CD4-positive, alpha-beta memory T cell (primary cell): ENCODE results near the gene RPRML. TPM values are rescaled to one million over a fixed set of nuclear protein-coding genes. Genes with fewer than 3 reads are reported as not detected.

Experiments
- CTCF ChIA-PET: fragments of 350-600 bp; sonication (Branson Sonifier 250); formaldehyde crosslinking; loops from one replicate; lab custom pipeline; 2021; ENCODE audit warnings: inconsistent platforms; ENCODE audit not compliant: partially characterized antibody; lab: Charles Lee
- POLR2A ChIA-PET: fragments of 350-600 bp; sonication (Branson Sonifier 250); formaldehyde crosslinking; loops from one replicate; lab custom pipeline; 2021; ENCODE audit not compliant: partially characterized antibody; lab: Charles Lee
- DNase-seq, 5 donors: peaks; one replicate each; pipeline versions ENCODE4 v3.0.0 to v3.0.0-alpha.2; 2020 to 2022; ENCODE audit warnings: mixed read lengths in 1 of 5
- H3K27ac ChIP-seq: one replicate; pipeline ENCODE4 v1.7.0; 2013; ENCODE audit warnings: low read depth, low read length
- H3K27me3 ChIP-seq: 2 replicates; pipeline ENCODE4 v1.7.0; 2013; ENCODE audit warnings: mild to moderate bottlenecking, low read length, moderate library complexity; ENCODE audit not compliant: insufficient read depth
- H3K36me3 ChIP-seq: 2 replicates; pipeline ENCODE4 v1.7.0; 2013; ENCODE audit warnings: mild to moderate bottlenecking, low read length, moderate library complexity; ENCODE audit not compliant: insufficient read depth
- H3K4me1 ChIP-seq: 2 replicates; pipeline ENCODE4 v1.7.0; 2013; ENCODE audit warnings: mild to moderate bottlenecking, low read length, moderate library complexity; ENCODE audit not compliant: insufficient read depth
- H3K4me3 ChIP-seq, 2 donors: one replicate each; pipeline ENCODE4 v1.7.0; 2013; ENCODE audit warnings: low read length in 2 of 2, mild to moderate bottlenecking in 1 of 2
- H3K9me3 ChIP-seq, 2 donors: one replicate each; pipeline ENCODE4 v1.7.0; 2013; ENCODE audit warnings: low read length in 2 of 2, control low read depth in 1 of 2; ENCODE audit not compliant: control insufficient read depth in 1 of 2
- H3K27ac Mint-ChIP-seq, 7 donors: one replicate each; pipeline ENCODE4 v1.8.0; 2020 to 2021; ENCODE audit warnings: mixed read lengths in 7 of 7, mild to moderate bottlenecking in 6 of 7, inconsistent platforms in 3 of 7, moderate library complexity in 3 of 7
- H3K27me3 Mint-ChIP-seq, 2 donors: one replicate each; pipeline ENCODE4 v1.8.0; 2020 to 2021; ENCODE audit warnings: mixed read lengths in 2 of 2
- H3K36me3 Mint-ChIP-seq, 2 donors: one replicate each; pipeline ENCODE4 v1.8.0; 2020 to 2021; ENCODE audit warnings: mixed read lengths in 2 of 2, inconsistent platforms in 1 of 2, mild to moderate bottlenecking in 1 of 2
- H3K4me1 Mint-ChIP-seq, 4 donors: one replicate each; pipeline ENCODE4 v1.8.0; 2020 to 2021; ENCODE audit warnings: mixed read lengths in 4 of 4, mild to moderate bottlenecking in 1 of 4
- H3K4me3 Mint-ChIP-seq, 8 donors: one replicate each; pipeline ENCODE4 v1.8.0; 2020 to 2021; ENCODE audit warnings: mixed read lengths in 8 of 8, mild to moderate bottlenecking in 7 of 8, moderate library complexity in 6 of 8, inconsistent platforms in 3 of 8
- H3K9me3 Mint-ChIP-seq, 8 donors: one replicate each; pipeline ENCODE4 v1.8.0; 2020 to 2021; ENCODE audit warnings: mixed read lengths in 8 of 8, mild to moderate bottlenecking in 5 of 8, inconsistent platforms in 3 of 8, moderate library complexity in 1 of 8
- intact Hi-C: fragments of 100-400 bp; cut with micrococcal nuclease; formaldehyde crosslinking; loops from one replicate; pipeline ENCODE4 v1.15.1; 2023
- polyA plus RNA-seq, 2 donors: library from polyadenylated mRNA; unstranded; fragments of 300-500 nt; fragmentation: Illumina TruSeq; gene quantifications; one replicate each; pipeline ENCODE4 v1.2.3, GENCODE V29; 2021
- total RNA-seq, 2 experiments: library from RNA; stranded (reverse); gene quantifications; one replicate each; pipeline ENCODE4 v1.2.3, GENCODE V29; 2021

The RPRML gene
- total and polyA plus RNA-seq, 4 experiments from 2014 or later, result not detected

DNA sequence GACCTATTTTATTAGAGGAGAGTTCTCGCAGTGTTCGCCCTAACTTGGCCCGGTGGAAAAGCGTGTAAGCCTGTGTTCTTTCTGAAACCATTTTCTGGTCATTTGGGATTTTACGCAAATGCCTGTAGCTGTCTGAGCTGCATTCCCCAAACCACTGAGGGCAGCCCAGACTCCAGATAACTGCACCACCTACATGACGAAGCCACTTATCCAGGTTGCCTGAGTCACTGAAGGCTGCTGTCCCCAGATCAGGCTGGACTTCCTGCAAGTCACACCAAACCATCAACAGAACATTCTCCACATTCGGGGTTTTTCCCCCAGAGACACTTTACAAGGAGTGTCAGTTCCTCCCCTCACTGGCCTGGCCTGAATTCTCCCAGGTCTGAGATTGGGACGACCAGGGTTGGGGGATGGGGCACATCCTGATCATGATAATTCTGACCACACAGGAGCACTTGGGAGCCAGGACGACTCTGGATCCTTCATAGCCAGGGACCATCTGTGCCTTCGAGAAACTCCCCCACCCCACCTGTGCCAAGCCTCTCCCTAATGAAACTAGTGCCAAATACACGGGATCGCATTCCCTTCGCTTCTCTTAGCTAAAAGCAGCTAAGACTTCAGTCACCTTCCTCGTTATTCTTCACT is 2.3 kb downstream of the RPRML start:
- Mint-ChIP-seq H3K27me3 (peaks cover 33 to 37% of the 10 kb centered on the region in 2 donors), H3K9me3 (peaks cover 0 to 1% (median 0%) of the 10 kb centered on the region in 8 donors), H3K4me3 (peak overlapping the region in 1 of 8 donors; percentile 39), H3K4me1 (peaks cover 6 to 12% (median 7%) of the 10 kb centered on the region in 4 donors), H3K27ac (no peak overlapping the region), H3K36me3 (peaks cover 4 to 21% of the 10 kb centered on the region in 2 donors)
- Histone ChIP-seq H3K9me3 (no peaks in the 10 kb centered on the region), H3K4me3 (no peak overlapping the region), H3K36me3 (no peaks in the 10 kb centered on the region), H3K27me3 (peaks cover 21% of the 10 kb centered on the region), H3K4me1 (peaks cover 12% of the 10 kb centered on the region), H3K27ac (no peak overlapping the region)
- intact Hi-C loops, result no loop called here
- CTCF ChIA-PET, result interaction anchor here (1.5 kb wide), 1 partner anchor 35 kb away, joined by 4 read pairs; no protein-coding TSS in a partner anchor
- POLR2A ChIA-PET, result no interaction called here
- DNase-seq, result no peak

DNA sequence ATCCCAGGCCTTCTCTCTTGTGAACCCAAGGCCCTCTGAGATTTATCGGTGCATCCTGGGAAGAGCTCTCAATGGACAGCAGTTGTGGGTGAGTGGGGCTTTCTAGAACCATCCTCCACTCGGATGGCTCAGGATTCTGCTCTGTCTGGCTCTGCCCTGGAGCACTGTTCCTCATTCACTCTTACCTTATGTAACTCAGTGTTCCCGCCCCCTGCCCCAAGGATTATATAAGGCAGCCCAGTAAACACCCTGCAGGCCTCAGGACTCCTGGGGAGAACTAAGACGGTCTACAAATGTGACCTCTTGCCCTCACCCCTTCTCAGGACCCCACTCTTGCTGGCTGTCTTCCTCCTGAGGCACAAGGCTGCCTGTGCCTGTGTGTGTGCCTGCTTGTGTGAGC is 3.8 kb downstream of the RPRML start:
- H3K9me3 Mint-ChIP-seq, result peaks cover 0 to 1% (median 0%) of the 10 kb centered on the region in 8 donors
- ChIA-PET POLR2A (interaction anchor here (0.6 kb wide), 1 partner anchor 43 kb away, joined by 3 read pairs; no protein-coding TSS in a partner anchor), CTCF (no interaction called here)
- H3K4me3 ChIP-seq, result no peak overlapping the region
- peaks cover 27 to 29% of the 10 kb centered on the region in 2 donors for H3K27me3 Mint-ChIP-seq
- peaks cover 6 to 10% (median 7%) of the 10 kb centered on the region in 4 donors for H3K4me1 Mint-ChIP-seq
- peaks cover 21% of the 10 kb centered on the region for H3K27me3 ChIP-seq
- DNase-seq, result no peak
- no peaks in the 10 kb centered on the region for H3K9me3 ChIP-seq
- intact Hi-C loops, result no loop called here
- peaks cover 7 to 27% of the 10 kb centered on the region in 2 donors for H3K36me3 Mint-ChIP-seq
- H3K27ac ChIP-seq, result no peak overlapping the region
- peak overlapping the region in 1 of 8 donors; percentile 8 for H3K4me3 Mint-ChIP-seq
- peaks cover 12% of the 10 kb centered on the region for H3K4me1 ChIP-seq
- no peak overlapping the region for H3K27ac Mint-ChIP-seq
- H3K36me3 ChIP-seq, result no peaks in the 10 kb centered on the region

DNA sequence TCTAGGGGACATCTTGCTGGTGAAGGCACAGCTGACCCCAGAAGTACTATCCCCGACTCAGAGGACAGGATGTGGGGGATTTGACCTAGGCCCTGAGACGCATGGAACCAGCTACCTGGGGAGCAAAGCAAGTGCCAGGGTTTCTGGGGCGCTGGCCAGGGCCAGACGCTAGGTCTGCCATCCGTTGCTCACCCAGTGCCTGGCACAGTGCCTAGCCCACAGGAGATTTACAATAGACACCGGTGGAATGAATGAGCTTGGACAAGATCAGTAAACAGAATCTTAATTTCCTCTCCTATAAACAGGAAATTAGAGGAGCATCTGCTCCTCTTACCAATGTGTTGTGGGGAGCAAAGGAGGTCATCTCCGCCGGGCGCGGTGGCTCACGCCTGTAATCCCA is 5.0 kb downstream of the RPRML start:
- H3K36me3 Mint-ChIP-seq, result peaks cover 9 to 32% of the 10 kb centered on the region in 2 donors
- no peaks in the 10 kb centered on the region for H3K9me3 ChIP-seq
- intact Hi-C loops, result no loop called here
- H3K4me1 ChIP-seq, result peaks cover 8% of the 10 kb centered on the region
- H3K27ac Mint-ChIP-seq, result peak overlapping the region in 1 of 7 donors; percentile 24
- ChIA-PET CTCF (no interaction called here), POLR2A (no interaction called here)
- H3K9me3 Mint-ChIP-seq, result peaks cover 0 to 1% (median 0%) of the 10 kb centered on the region in 8 donors
- H3K4me3 Mint-ChIP-seq, result no peak overlapping the region
- peaks cover 4 to 7% (median 6%) of the 10 kb centered on the region in 4 donors for H3K4me1 Mint-ChIP-seq
- H3K36me3 ChIP-seq, result no peaks in the 10 kb centered on the region
- peaks cover 17% of the 10 kb centered on the region for H3K27me3 ChIP-seq
- H3K27ac ChIP-seq, result no peak overlapping the region
- no peak overlapping the region for H3K4me3 ChIP-seq
- no peak for DNase-seq
- peaks cover 24 to 25% of the 10 kb centered on the region in 2 donors for H3K27me3 Mint-ChIP-seq

DNA sequence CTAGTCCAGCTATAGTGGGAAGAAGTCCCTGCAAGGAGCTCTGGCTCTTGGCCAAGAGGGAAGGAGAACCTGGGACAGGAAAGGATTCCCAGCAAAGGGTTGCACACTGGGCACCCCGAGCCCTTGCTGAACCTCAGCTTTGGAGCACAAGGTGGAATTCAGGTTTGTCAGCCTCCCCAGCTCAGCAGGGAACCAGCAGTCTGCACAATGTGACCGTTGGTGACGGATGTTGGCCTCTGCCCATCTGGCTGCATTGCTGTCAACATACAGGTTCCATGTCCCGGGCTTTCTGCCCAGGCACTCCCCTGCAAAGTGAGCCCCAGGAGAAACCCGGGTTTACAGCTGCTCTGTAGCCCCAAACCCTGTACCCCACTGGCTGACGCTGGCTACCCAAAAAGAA is 6.7 kb downstream of the RPRML start:
- peaks cover 6% of the 10 kb centered on the region for H3K27me3 ChIP-seq
- H3K36me3 ChIP-seq, result no peaks in the 10 kb centered on the region
- Mint-ChIP-seq H3K4me3 (no peak overlapping the region), H3K4me1 (no peaks in the 10 kb centered on the region), H3K27ac (no peak overlapping the region), H3K9me3 (no peaks in the 10 kb centered on the region), H3K27me3 (peaks cover 16% of the 10 kb centered on the region in 2 donors), H3K36me3 (peaks cover 21 to 49% of the 10 kb centered on the region in 2 donors)
- ChIA-PET CTCF (no interaction called here), POLR2A (no interaction called here)
- H3K9me3 ChIP-seq, result no peaks in the 10 kb centered on the region
- H3K4me1 ChIP-seq, result no peaks in the 10 kb centered on the region
- no peak overlapping the region for H3K4me3 ChIP-seq
- DNase-seq, result no peak
- intact Hi-C loops, result no loop called here
- H3K27ac ChIP-seq, result no peak overlapping the region

DNA sequence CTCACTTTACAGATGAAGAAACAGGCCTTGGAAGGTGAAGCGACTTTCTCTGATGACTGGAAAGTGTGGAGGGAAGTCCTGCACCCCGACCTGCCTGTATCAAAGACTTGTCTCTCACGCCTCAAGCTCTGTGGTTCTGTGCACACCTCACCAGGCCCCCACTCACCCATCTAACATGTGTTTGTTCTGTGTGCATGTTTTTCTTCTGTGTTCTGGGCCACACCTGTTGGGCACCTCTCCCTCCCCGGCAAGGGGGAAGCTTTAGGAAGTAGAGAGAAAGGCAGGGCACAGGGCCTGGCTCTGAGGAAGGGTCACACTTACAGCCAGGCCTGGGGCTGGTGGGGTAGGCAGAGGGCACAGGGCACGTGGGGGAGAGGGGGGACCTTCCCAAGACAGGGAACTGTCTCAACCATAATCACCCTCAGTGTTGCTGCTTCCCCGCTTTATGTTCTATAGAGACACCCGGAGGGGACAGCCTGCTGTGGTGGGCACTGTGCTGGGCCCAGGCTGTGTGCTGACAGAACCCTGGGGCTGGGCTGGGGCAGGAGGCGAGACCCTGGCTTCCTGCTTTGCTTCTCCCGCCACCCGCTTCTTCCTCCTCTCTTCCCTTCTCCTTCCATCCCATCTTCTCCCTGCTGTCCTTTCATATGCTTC is 7.3 kb downstream of the RPRML start:
- Histone ChIP-seq H3K36me3 (no peaks in the 10 kb centered on the region), H3K9me3 (no peaks in the 10 kb centered on the region), H3K4me3 (no peak overlapping the region), H3K27me3 (peaks cover under 1% of the 10 kb centered on the region), H3K27ac (no peak overlapping the region), H3K4me1 (no peaks in the 10 kb centered on the region)
- ChIA-PET POLR2A (no interaction called here), CTCF (no interaction called here)
- Mint-ChIP-seq H3K27ac (no peak overlapping the region), H3K4me3 (no peak overlapping the region), H3K27me3 (peaks cover 10 to 11% of the 10 kb centered on the region in 2 donors), H3K9me3 (no peaks in the 10 kb centered on the region), H3K36me3 (peaks cover 25 to 51% of the 10 kb centered on the region in 2 donors), H3K4me1 (no peaks in the 10 kb centered on the region)
- intact Hi-C loops, result no loop called here
- DNase-seq, result no peak

DNA sequence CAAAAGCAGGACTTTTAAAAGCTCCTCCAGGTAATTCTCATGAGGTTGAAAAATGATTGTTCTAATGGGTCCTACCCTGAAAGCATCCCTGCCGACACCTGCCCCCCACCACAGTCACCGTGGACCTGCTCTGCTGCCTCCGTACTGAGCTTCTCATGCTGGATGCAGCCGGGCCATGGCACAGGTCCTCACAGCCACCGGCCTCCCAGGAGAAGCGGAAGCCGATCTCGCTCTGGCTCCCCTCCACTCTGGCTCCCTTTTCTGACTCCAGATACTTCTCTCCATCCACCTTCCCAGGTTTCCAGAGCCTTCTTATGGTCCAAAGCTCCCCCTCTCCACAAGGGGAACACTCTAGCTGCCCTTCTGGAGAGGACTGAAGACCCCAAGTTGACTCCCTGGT is 10.2 kb downstream of the RPRML start:
- no peak overlapping the region for H3K4me3 ChIP-seq
- no peak for DNase-seq
- ChIA-PET CTCF (no interaction called here), POLR2A (no interaction called here)
- intact Hi-C loops, result no loop called here
- H3K9me3 ChIP-seq, result no peaks in the 10 kb centered on the region
- H3K27me3 ChIP-seq, result no peaks in the 10 kb centered on the region
- Mint-ChIP-seq H3K27ac (peak overlapping the region in 1 of 7 donors; percentile 10), H3K9me3 (no peaks in the 10 kb centered on the region), H3K36me3 (peaks cover 21 to 53% of the 10 kb centered on the region in 2 donors), H3K4me3 (no peak overlapping the region), H3K27me3 (peaks cover under 1 to 2% of the 10 kb centered on the region in 2 donors), H3K4me1 (no peaks in the 10 kb centered on the region)
- no peak overlapping the region for H3K27ac ChIP-seq
- H3K4me1 ChIP-seq, result no peaks in the 10 kb centered on the region
- no peaks in the 10 kb centered on the region for H3K36me3 ChIP-seq

DNA sequence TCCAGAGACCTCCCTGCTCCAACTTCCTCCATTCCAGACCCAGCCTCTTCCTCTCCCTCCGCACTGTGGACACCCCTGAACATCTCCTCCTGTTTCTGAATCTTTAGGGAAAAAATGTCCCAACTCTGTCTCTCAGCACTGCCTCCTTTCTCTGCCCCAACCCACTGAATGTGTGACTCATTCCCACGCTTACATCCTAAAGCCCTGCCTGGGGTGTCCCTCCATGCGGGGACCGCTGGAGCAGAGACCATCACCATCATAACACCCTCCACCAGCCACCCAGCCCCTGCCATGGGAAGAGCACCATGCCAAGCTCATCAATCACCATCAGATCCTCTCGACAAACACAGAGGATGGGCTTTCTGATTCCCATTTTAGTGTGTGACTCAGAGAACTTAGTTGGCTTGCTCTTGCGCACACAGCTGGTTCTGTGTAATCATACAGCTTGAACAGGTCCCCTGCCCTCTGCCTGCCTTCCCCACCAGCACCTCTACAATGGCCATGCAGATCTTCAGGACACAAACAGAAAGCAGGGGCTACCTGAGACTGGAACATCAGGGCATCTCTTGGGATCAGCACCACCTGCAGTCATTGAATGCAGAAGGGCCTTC is 10.7 kb downstream of the RPRML start:
- intact Hi-C loops, result no loop called here
- Mint-ChIP-seq H3K36me3 (peaks cover 21 to 53% of the 10 kb centered on the region in 2 donors), H3K27me3 (peaks cover 0 to 2% of the 10 kb centered on the region in 2 donors), H3K9me3 (no peaks in the 10 kb centered on the region), H3K4me3 (no peak overlapping the region), H3K27ac (no peak overlapping the region), H3K4me1 (no peaks in the 10 kb centered on the region)
- ChIA-PET POLR2A (no interaction called here), CTCF (no interaction called here)
- DNase-seq, result no peak
- H3K36me3 ChIP-seq, result no peaks in the 10 kb centered on the region
- H3K4me3 ChIP-seq, result no peak overlapping the region
- no peaks in the 10 kb centered on the region for H3K27me3 ChIP-seq
- no peaks in the 10 kb centered on the region for H3K9me3 ChIP-seq
- H3K27ac ChIP-seq, result no peak overlapping the region
- no peaks in the 10 kb centered on the region for H3K4me1 ChIP-seq
